ENCODE measurements around the gene SSBP1. TPM values are rescaled to one million over a fixed set of nuclear protein-coding genes. Genes with fewer than 3 reads are reported as not detected.

SSBP1 gene
- total RNA-seq, 1 experiment from 2014 or later, result 174 TPM

DNA sequence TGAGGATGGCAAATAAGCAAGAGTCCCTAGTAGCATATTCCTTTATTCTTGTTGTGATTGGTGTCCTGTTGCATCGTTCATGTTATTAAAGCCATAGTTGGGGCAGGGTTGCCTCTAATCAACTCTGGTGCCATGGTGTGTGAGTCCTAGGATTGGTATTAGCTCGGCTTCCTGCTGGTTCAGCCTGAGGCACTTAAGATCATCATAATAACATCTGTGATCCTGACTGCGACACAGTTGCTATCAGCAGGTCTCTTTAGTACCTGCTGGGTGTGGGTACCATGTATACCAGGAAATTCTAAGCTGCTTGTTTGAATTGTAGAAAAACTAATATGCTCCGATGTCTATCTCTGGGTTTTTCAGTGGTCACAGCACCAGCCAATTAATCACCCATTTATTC is 28.4 kb upstream of the SSBP1 start:
- Histone ChIP-seq H3K4me3 (ENCODE audit: low read depth in 2 of 2, low read length in 2 of 2) (no peak overlapping the region), H3K9me3 (ENCODE audit: control insufficient read depth, insufficient read depth, low read depth, low read length) (no peaks in the 10 kb centered on the region), H3K36me3 (ENCODE audit: control insufficient read depth, insufficient read depth, low read length) (no peaks in the 10 kb centered on the region), H3K4me1 (ENCODE audit: control insufficient read depth, insufficient read depth, low read length) (no peaks in the 10 kb centered on the region), H3K27me3 (ENCODE audit: control insufficient read depth, insufficient read depth, low read length) (peaks cover 3% of the 10 kb centered on the region; the same call in 1 of the 2 replicates), H3K27ac (ENCODE audit: low read length) (no peak overlapping the region)
- ATAC-seq (no peak), DNase-seq (ENCODE audit: low read depth, low spot score) (no peak)
- TF ChIP-seq, protein P1, sequence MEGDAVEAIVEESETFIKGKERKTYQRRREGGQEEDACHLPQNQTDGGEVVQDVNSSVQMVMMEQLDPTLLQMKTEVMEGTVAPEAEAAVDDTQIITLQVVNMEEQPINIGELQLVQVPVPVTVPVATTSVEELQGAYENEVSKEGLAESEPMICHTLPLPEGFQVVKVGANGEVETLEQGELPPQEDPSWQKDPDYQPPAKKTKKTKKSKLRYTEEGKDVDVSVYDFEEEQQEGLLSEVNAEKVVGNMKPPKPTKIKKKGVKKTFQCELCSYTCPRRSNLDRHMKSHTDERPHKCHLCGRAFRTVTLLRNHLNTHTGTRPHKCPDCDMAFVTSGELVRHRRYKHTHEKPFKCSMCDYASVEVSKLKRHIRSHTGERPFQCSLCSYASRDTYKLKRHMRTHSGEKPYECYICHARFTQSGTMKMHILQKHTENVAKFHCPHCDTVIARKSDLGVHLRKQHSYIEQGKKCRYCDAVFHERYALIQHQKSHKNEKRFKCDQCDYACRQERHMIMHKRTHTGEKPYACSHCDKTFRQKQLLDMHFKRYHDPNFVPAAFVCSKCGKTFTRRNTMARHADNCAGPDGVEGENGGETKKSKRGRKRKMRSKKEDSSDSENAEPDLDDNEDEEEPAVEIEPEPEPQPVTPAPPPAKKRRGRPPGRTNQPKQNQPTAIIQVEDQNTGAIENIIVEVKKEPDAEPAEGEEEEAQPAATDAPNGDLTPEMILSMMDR (IDR thresholded peaks at IDR 0.05), result no peak
- TF ChIP-seq SIN3A (IDR thresholded peaks at IDR 0.05; ENCODE audit: borderline replicate concordance, insufficient read depth, low read depth, low read length), result no peak
- no peak for TF ChIP-seq REST (IDR thresholded peaks at IDR 0.05; ENCODE audit: insufficient read depth in 1 of 2, low read depth in 2 of 2, low read length in 1 of 2)
- no peak for TF ChIP-seq TCF7L2 (IDR thresholded peaks at IDR 0.05; ENCODE audit: low read depth, low read length)
- no peak for TF ChIP-seq POLR2AphosphoS5 (IDR thresholded peaks at IDR 0.05; ENCODE audit: low read depth, low read length)
- POLR2A ChIA-PET, result no interaction called here
- BruUV-seq (replicated peaks), result no TSS peak
- intact Hi-C loops (cut with micrococcal nuclease; ENCODE audit: unreplicated experiment) (no loop called here), in situ Hi-C loops (cut with HindIII; ENCODE audit: low pct_unique_long_range_greater_than_20kb, low sequenced_read_pairs) (no loop called here)
- CTCF ChIA-PET, result no interaction called here

DNA sequence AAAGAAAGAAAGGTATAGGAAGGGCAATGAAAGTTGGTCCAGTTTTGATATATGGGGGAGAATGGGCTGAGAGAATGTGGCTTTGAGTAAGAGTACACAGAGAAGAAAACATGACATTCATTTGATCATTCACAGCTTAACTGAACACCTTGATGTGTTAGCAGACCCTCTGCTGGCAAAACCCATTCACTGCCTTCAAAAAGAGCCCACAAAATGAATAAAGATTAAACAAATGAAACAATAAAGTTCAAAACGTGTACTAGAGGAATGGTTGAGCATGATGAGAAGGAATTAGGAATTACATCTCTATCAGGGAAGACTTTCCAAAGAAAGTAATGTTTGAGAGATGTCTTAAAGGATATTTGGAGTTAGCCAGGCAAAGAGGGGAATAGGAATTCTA is 27.9 kb upstream of the SSBP1 start:
- no peak overlapping the region for H3K27ac ChIP-seq (ENCODE audit: low read length)
- no peak overlapping the region for H3K4me3 ChIP-seq (ENCODE audit: low read depth in 2 of 2, low read length in 2 of 2)
- H3K9me3 ChIP-seq (ENCODE audit: control insufficient read depth, insufficient read depth, low read depth, low read length), result no peaks in the 10 kb centered on the region
- TF ChIP-seq SIN3A (IDR thresholded peaks at IDR 0.05; ENCODE audit: borderline replicate concordance, insufficient read depth, low read depth, low read length), result no peak
- TF ChIP-seq, protein P1 (IDR thresholded peaks at IDR 0.05), result no peak
- TF ChIP-seq REST (IDR thresholded peaks at IDR 0.05; ENCODE audit: insufficient read depth in 1 of 2, low read depth in 2 of 2, low read length in 1 of 2), result no peak
- TF ChIP-seq POLR2AphosphoS5 (IDR thresholded peaks at IDR 0.05; ENCODE audit: low read depth, low read length), result no peak
- no peak for TF ChIP-seq TCF7L2 (IDR thresholded peaks at IDR 0.05; ENCODE audit: low read depth, low read length)
- no peak for DNase-seq (ENCODE audit: low read depth, low spot score)
- H3K27me3 ChIP-seq (ENCODE audit: control insufficient read depth, insufficient read depth, low read length), result peaks cover 3% of the 10 kb centered on the region; the same call in 1 of the 2 replicates
- intact Hi-C loops (cut with micrococcal nuclease; ENCODE audit: unreplicated experiment), result no loop called here
- CTCF ChIA-PET, result no interaction called here
- no TSS peak for BruUV-seq (replicated peaks)
- H3K36me3 ChIP-seq (ENCODE audit: control insufficient read depth, insufficient read depth, low read length), result no peaks in the 10 kb centered on the region
- in situ Hi-C loops (cut with HindIII; ENCODE audit: low pct_unique_long_range_greater_than_20kb, low sequenced_read_pairs), result no loop called here
- no peaks in the 10 kb centered on the region for H3K4me1 ChIP-seq (ENCODE audit: control insufficient read depth, insufficient read depth, low read length)
- ATAC-seq, result no peak
- POLR2A ChIA-PET, result no interaction called here

Measured in Panc1 (cell line).